K562 (cell line): ENCODE data around the gene MTHFR. TPM values are rescaled to one million over a fixed set of nuclear protein-coding genes. Genes with fewer than 3 reads are reported as not detected.
A peak's percentile ranks its signal among the peaks of the same experiment; 100 is the strongest.

Experiments
- AFF4 ChIP-seq: sonication (generic); formaldehyde crosslinking; IDR thresholded peaks from 2 replicates; pipeline ENCODE4 v1.8.0; 2023; ENCODE audit warnings: mild to moderate bottlenecking, missing genetic modification reagents
- CSDE1 ChIP-seq, 2 experiments: fragments of 450-650 bp; IDR thresholded peaks; 2 replicates each; pipeline ENCODE4 v1.6.1; 2016; ENCODE audit warnings: mild to moderate bottlenecking in 1 of 2
- ETS1 ChIP-seq: conservative IDR thresholded peaks from 2 replicates; pipeline ENCODE4 v1.6.1; 2011; ENCODE audit warnings: low read depth, mild to moderate bottlenecking, low read length; ENCODE audit not compliant: control insufficient read depth
- EZH2 ChIP-seq: IDR thresholded peaks from 2 replicates; pipeline ENCODE4 v1.6.1; 2012; ENCODE audit warnings: low read depth, mild to moderate bottlenecking, inconsistent platforms, low read length, borderline replicate concordance
- FUS ChIP-seq: fragments of 200-400 bp; formaldehyde crosslinking; optimal IDR thresholded peaks from 2 replicates; pipeline ENCODE3; 2017; ENCODE audit warnings: low read depth, low read length
- GABPB1 ChIP-seq: sonication (generic); formaldehyde crosslinking; IDR thresholded peaks from 2 replicates; pipeline ENCODE4 v1.8.0; 2022; ENCODE audit warnings: mild to moderate bottlenecking, missing genetic modification reagents
- ILK ChIP-seq: fragments of 450-650 bp; IDR thresholded peaks from 2 replicates; pipeline ENCODE4 v1.6.1; 2016; ENCODE audit warnings: missing genetic modification characterization, low read depth, mild to moderate bottlenecking, missing compliant biosample characterization, moderate library complexity, borderline replicate concordance
- NBN ChIP-seq: fragments of 450-650 bp; IDR thresholded peaks from 2 replicates; pipeline ENCODE4 v1.6.1; 2016; ENCODE audit warnings: low read depth, mild to moderate bottlenecking
- PHB ChIP-seq: fragments of 250-450 bp; sonication (Bioruptor Pico); IDR thresholded peaks from 2 replicates; pipeline ENCODE4 v1.5.0; 2021
- PPARD ChIP-seq: fragments of 250-450 bp; sonication (Bioruptor Pico); IDR thresholded peaks from 2 replicates; pipeline ENCODE4 v1.8.0; 2022; ENCODE audit warnings: inconsistent platforms, mild to moderate bottlenecking, moderate library complexity
- STAT5A ChIP-seq: IDR thresholded peaks from 2 replicates; pipeline ENCODE4 v1.6.1; 2012; ENCODE audit warnings: low read length, inconsistent platforms, borderline replicate concordance
- USF2 ChIP-seq: sonication (generic); formaldehyde crosslinking; IDR thresholded peaks from 2 replicates; pipeline ENCODE4 v1.5.0; 2020; ENCODE audit warnings: missing genetic modification reagents
- ZBTB26 ChIP-seq: fragments of 450-650 bp; formaldehyde crosslinking; IDR thresholded peaks from 2 replicates; pipeline ENCODE4 v1.4.0; 2022; ENCODE audit warnings: missing genetic modification characterization
- ZNF232 ChIP-seq: sonication (generic); formaldehyde crosslinking; IDR thresholded peaks from 2 replicates; pipeline ENCODE4 v1.8.0; 2022; ENCODE audit warnings: mild to moderate bottlenecking, missing genetic modification reagents
- ZNF316 ChIP-seq: fragments of 450-650 bp; IDR thresholded peaks from 2 replicates; pipeline ENCODE4 v1.6.1; 2016
- ZNF449 ChIP-seq: fragments of 250-450 bp; sonication (Bioruptor Pico); IDR thresholded peaks from 2 replicates; pipeline ENCODE4 v1.8.0; 2022; ENCODE audit warnings: moderate library complexity, mild to moderate bottlenecking, inconsistent platforms
- ZNF79 ChIP-seq: fragments of 250-450 bp; sonication (Bioruptor Pico); IDR thresholded peaks from 2 replicates; pipeline ENCODE4 v1.4.0; 2020; ENCODE audit warnings: low read depth, mild to moderate bottlenecking, moderate library complexity
- polyA plus RNA-seq, 8 experiments: library from polyadenylated mRNA; depleted of rRNA in 4 of 8; stranded (reverse) in 5 of 8; unstranded in 3 of 8; fragments of >200 nt; fragmentation: Nextera tagmentation in 2 of 8; fragmentation: Illumina TruSeq in 1 of 8; extraction: Ambion mirVana in 2 of 8; extraction: Trizol in 1 of 8; gene quantifications; 2 replicates each; pipeline versions ENCODE4 v1.2.1 to v1.2.3, GENCODE V29; 2011 to 2014; ENCODE audit warnings: inconsistent platforms in 1 of 8, missing spikeins in 1 of 8
- total RNA-seq, 7 experiments: library from RNA; depleted of rRNA in 6 of 7; stranded (reverse); fragments of >200 nt in 6 of 7; fragmentation: Illumina TruSeq in 2 of 7; extraction: Trizol in 2 of 7; gene quantifications; 2 replicates each; pipeline versions ENCODE4 v1.2.1 to v1.2.3, GENCODE V29; 2011 to 2021; ENCODE audit warnings: low replicate concordance in 1 of 7

Gene MTHFR
- total and polyA plus RNA-seq, 9 of the 15 experiments (the other 6 are each of a cell fraction or from before 2014, with no cell fraction given), result 5.0 to 104 (median 62.6) TPM

- TF ChIP-seq ZNF79 (CRISPR knock-in tag) (peak; percentile 54; the same call in 1 of the 2 replicates), EZH2 (no peak), ETS1 (peak; percentile 80), ZBTB26 (0 out of 2 replicates have a peak, but pooled peaks have one; percentile 7), STAT5A (no peak; the same call in 1 of the 2 replicates), PHB (0 out of 2 replicates have a peak, but pooled peaks have one; percentile 5), ZNF316 (0 out of 2 replicates have a peak, but pooled peaks have one; percentile 2), USF2 (CRISPR knock-in tag) (peak; percentile 100), ILK (tag) (no peak), ZNF232 (peak; percentile 87), AFF4 (CRISPR knock-in tag) (0 out of 2 replicates have a peak, but pooled peaks have one; percentile 86), ZNF449 (CRISPR knock-in tag) (no peak), CSDE1 (IDR thresholded peaks at IDR 0.05) (no peak), PPARD (CRISPR knock-in tag) (0 out of 2 replicates have a peak, but pooled peaks have one; percentile 32), FUS (no peak), GABPB1 (CRISPR knock-in tag) (peak; percentile 94), NBN (peak; percentile 72; the same call in 1 of the 2 replicates)
These were observed at the start of gene MTHFR, which contains the start of gene CLCN6 (continued) for GRCh38 chr1:11805422-11806306.
